ENCODE measurements around the gene ABCC4.

DNA sequence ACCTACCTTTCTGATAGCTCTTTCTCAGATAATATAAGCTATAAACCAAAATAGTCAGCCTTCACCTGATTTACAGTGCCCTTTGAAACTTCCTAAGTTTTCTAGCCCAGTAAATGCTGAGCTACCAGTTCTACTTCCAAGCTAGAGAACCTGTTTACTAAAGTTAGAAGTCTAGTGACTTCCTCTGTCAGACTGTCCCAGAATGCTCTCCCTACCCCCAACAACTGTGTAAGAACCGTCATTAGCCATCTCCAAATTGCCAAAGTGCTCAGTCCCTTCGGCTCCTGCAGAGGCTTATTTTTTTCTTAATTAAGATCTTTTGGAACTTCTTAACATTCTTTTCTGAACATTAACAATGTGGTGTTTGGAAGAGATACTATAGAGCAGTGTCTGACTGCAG lies 3.2 kb upstream of the ABCC4 start:
- TF ChIP-seq POLR2A (IDR thresholded peaks at IDR 0.05) (no peak), POLR2AphosphoS5 (IDR thresholded peaks at IDR 0.05) (no peak), EP300 (IDR thresholded peaks at IDR 0.05) (no peak)
- TF ChIP-seq, protein P1, sequence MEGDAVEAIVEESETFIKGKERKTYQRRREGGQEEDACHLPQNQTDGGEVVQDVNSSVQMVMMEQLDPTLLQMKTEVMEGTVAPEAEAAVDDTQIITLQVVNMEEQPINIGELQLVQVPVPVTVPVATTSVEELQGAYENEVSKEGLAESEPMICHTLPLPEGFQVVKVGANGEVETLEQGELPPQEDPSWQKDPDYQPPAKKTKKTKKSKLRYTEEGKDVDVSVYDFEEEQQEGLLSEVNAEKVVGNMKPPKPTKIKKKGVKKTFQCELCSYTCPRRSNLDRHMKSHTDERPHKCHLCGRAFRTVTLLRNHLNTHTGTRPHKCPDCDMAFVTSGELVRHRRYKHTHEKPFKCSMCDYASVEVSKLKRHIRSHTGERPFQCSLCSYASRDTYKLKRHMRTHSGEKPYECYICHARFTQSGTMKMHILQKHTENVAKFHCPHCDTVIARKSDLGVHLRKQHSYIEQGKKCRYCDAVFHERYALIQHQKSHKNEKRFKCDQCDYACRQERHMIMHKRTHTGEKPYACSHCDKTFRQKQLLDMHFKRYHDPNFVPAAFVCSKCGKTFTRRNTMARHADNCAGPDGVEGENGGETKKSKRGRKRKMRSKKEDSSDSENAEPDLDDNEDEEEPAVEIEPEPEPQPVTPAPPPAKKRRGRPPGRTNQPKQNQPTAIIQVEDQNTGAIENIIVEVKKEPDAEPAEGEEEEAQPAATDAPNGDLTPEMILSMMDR (IDR thresholded peaks at IDR 0.05): no peak
